RWPE1 (cell line): ENCODE results near the gene SOX8.

Experiments
- CTCF ChIA-PET: fragments of 350-600 bp; sonication (Branson Sonifier 250); formaldehyde crosslinking; extraction: SDS; loops from one replicate; lab custom pipeline; 2021; lab: Yijun Ruan, JAX
- POLR2A ChIA-PET: fragments of 400-600 bp; formaldehyde crosslinking; extraction: SDS; loops from one replicate; lab custom pipeline; 2020; ENCODE audit warnings: antibody characterized with exemption; ENCODE audit not compliant: low non-redundant PET; lab: Yijun Ruan, JAX
- DNase-seq: peaks from one replicate; pipeline ENCODE4 v3.0.0; 2012; ENCODE audit warnings: low spot score
- H3K27ac ChIP-seq: fragments of 450-650 bp; 2 replicates; pipeline ENCODE4 v1.5.1; 2017
- CTCF ChIP-seq: fragments of 450-650 bp; conservative IDR thresholded peaks from 2 replicates; pipeline ENCODE4 v1.5.1; 2017; ENCODE audit warnings: low read depth, mild to moderate bottlenecking

The SOX8 gene

GRCh38 chr16:1032607-1033006 lies 51.0 kb downstream of the SOX8 start:
- no peak for DNase-seq
- no peak overlapping the region for H3K27ac ChIP-seq
- ChIA-PET CTCF (no interaction called here), POLR2A (no interaction called here)
- TF ChIP-seq CTCF = no peak

- POLR2A ChIA-PET = no interaction called here
- no peak for TF ChIP-seq CTCF
- CTCF ChIA-PET = no interaction called here
- DNase-seq = no peak
- no peak overlapping the region for H3K27ac ChIP-seq
Measured at GRCh38 chr16:1033128-1033679, 51.6 kb downstream of the SOX8 start.

GRCh38 chr16:1034230-1035065 lies 52.9 kb downstream of the SOX8 start:
- ChIA-PET CTCF (no interaction called here), POLR2A (no interaction called here)
- DNase-seq = no peak
- TF ChIP-seq CTCF = no peak
- H3K27ac ChIP-seq = no peak overlapping the region

- CTCF ChIA-PET = interaction anchor here (0.6 kb wide), 1 partner anchor 539 kb away, joined by 3 read pairs; no protein-coding TSS in a partner anchor
Measured at GRCh38 chr16:1035066-1035415, 53.5 kb downstream of the SOX8 start.

GRCh38 chr16:1036166-1036565 lies 54.6 kb downstream of the SOX8 start:
- peak; percentile 14 for DNase-seq
- ChIA-PET POLR2A (interaction anchor here (0.6 kb wide), 1 partner anchor 29 kb away, joined by 3 read pairs; no protein-coding TSS in a partner anchor), CTCF (no interaction called here)
- no peak for TF ChIP-seq CTCF
- H3K27ac ChIP-seq = peak overlapping the region; percentile 86

More at GRCh38 chr16:1035066-1035415, 53.5 kb downstream of the SOX8 start:
- DNase-seq = no peak
- TF ChIP-seq CTCF = no peak
- POLR2A ChIA-PET = no interaction called here
- no peak overlapping the region for H3K27ac ChIP-seq
